Ecto neural progenitor cell (in vitro differentiated cells): ENCODE results near the gene FOXO3.

Experiments used
- DNase-seq: peaks from one replicate; pipeline ENCODE4 v3.0.0-alpha.2; 2018; ENCODE audit warnings: low spot score

The FOXO3 gene

DNA sequence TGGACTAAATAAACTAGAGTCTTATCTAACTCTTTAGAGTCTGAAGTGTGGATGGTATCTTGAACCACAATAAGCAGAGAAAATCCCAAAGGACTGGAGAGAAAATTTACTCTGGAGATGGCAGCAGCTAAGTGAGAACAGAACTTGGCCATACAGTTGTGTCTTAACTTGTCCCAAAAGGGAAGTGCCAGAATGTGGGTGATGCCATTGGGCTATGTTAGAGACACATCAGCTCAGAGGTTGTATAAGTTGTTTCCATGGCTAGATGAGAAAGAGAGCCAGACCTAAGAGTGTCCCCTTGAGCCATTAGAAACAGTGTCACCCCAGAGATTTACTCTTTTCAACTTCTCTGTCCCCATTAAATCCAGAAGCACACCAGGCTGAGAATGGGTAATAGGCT, 36.2 kb downstream of the FOXO3 start:
- DNase-seq, result no peak

- no peak for DNase-seq
These were observed 37.0 kb downstream of the FOXO3 start for GRCh38 chr6:108597572-108598304.

DNA sequence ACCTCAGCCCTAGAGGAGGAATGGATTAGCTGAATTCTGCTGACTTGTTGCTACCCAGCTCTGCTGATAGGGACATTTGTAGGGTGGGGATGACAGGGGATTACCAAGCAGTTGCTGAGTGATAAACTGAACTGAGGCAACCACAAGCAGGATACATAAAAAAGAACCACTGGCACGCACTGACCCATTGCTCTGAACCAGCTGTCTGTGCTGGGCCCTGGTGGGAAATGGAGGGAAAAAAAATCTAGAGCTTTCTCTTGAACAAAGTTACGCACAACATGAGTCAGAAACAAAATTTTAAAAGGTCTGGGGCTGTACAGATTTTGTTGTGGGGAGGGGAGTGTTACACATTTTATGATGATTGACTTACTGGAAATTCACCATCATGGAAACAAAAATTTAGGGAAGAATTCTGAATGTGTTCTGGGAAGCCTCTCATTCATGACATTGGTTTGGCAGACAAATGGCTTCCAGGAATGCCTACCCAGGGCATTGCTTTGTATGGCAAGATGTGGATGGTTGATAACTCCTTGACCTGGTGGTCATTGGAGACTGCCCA, 37.7 kb downstream of the FOXO3 start:
- no peak for DNase-seq

DNA sequence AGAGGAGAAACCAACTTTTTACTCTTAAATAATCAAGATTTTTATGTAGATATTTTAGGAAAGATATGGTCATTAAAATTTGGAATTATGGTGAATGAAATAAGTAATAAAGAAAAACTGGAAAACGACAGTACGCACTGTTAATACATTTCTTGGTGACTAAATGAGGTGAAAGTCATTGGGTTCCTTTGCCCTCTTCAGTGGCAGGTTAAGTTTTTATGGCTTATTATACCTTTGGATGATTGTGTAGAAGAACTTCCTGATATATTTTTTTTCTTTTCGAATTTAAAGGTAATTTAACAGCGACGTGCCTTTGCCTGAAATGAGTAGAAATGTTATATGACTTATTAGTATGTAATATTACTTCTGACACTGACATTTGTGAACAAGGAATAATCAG, 43.4 kb downstream of the FOXO3 start:
- DNase-seq, result no peak

GRCh38 chr6:108606250-108606690, 45.6 kb downstream of the FOXO3 start:
- no peak for DNase-seq

- DNase-seq, result no peak
These were observed 47.9 kb downstream of the FOXO3 start for GRCh38 chr6:108608453-108609275.

DNA sequence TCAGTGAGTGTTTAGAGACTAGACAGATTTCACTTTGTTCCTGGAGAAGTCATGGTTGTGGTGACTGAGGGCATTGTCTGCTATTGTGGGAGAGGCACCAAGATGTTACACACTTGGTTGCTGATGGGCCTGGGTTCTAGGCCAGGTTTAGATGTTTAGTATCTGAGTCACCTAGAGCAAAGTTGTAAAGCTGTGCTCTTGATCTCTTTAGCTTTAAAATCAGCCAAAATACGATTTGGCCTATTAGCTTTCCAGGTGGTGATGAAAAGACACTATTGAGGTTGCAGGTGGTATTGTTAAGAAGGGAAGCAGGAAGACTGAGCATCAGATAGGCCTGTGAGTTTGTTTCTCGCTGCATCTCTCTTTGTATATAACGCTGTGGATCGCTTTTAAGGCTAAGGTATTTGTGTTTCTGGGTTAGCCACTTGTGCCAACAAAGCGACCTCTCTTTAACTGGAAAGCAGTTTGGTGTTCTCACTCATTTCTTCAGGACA, 48.6 kb downstream of the FOXO3 start:
- no peak for DNase-seq

GRCh38 chr6:108610270-108610839, 49.6 kb downstream of the FOXO3 start:
- DNase-seq, result no peak

- no peak for DNase-seq
These were observed 50.4 kb downstream of the FOXO3 start for GRCh38 chr6:108610957-108611586.

DNA sequence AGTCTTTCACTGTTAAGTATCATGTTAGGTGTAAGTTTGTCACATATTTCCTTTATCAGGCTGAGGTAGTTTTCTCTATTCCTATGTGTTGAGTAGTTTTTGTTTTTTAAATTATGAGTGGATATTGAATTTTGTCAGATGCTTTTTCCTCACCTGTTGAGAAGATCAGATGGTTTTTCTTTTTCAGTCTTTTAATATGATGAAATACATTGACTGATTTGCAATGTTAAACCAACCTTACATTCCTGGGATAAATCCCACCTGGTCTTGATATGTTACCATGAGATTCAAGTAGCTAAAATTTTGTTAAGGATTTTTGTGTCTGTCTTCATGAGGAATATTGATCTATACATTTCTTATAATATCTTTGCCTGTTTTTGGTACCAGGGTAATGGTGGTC, 52.1 kb downstream of the FOXO3 start:
- DNase-seq, result no peak

DNA sequence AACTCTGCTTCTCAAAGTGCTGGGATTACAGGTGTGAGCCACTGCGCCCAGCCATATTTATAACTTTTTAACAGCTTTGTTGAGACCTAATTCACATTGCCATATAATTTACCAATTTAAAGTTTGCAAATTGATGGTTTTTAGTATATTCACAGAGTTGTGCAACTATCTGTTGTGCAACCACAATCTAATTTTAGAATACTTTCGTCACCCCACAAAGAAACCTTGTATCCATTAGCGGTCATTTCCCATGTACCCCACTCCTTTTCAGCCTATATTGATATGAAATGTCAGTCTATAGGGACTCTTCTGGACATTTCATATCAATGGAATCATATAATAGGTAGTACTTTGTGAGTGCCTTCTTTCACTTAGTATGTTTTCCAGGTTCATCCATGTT, 55.8 kb downstream of the FOXO3 start:
- DNase-seq, result no peak

- DNase-seq, result no peak
These were observed 56.3 kb downstream of the FOXO3 start for GRCh38 chr6:108616973-108617372.

DNA sequence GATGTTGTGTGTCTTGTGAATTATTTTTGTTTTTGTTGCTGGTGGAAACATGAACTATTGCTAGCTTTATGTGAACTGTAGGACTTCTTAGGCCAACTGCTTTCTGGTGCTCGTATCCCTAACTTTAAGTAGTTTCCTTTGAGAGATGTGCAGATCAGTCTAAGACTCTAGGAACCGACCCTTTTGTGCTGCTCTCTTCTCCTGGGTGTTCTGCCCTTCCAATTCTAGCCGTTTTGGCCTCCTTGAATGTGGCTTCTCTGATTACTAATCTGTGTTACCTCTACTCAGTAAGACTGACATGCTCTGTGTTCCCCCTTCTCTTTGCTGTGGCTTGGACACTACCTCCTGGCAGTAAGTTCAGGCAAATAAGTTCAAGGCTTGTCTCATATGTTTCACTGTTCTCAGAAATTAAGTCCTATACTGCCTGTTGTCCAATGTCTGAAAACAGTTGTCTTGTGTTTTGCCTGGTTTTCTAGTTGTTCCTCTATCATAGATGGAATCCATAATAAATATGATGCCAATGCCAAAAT, 58.0 kb downstream of the FOXO3 start:
- DNase-seq, result no peak

DNA sequence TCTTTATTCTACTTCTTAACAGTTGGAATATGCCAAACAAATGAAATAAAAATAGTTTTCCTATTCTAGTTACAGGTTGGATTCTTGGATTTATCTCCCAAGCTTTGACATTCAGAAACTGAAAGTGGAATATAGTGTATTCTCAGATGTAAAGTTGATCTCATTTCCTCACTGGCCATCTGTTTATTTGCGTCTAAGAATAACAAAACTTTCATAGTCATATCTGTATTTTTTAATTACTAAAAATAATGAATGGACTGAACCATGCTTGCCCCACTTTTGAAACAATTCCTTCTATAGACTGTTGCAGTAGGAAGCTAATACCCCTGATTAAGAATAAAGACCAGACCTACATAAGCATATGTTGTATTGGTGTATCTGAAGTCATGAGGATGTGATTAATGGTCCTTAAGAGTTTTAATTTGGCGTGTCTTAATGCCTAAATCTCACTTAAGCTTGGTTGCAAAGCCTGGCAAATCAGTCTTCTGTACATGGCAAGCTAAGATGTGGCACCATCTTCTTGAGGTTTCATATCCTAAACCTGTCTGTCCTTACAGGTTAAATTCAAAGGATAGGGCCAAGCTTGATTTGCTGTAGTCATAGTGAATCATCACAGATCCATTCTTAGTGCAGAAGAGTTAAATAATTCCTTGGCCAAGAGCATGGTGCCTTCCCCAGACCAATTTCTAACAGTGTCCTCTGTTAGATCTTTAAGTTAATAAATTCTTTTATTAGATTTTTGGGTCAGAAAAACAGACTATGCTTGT, 58.9 kb downstream of the FOXO3 start:
- no peak for DNase-seq

DNA sequence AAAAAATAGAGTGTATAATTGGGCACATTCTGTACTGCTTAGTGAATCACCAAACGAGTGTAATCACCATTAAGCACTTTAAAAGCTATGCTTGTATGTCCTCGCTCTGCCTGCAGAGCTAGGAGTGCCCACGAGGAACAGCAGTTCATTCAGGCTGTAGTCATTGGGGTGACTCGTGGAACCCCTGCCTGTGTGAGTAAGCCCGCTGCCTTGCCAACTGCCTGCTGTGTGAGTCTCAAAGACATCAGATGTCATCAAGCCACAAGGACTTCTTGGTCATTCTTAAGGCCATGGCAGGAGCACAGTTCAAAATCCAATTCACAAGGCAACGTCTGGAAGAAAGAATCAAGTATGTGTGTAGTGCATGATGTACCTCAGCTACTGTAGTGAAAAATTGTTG, 60.4 kb downstream of the FOXO3 start:
- no peak for DNase-seq

GRCh38 chr6:108622641-108623298, 62.1 kb downstream of the FOXO3 start:
- no peak for DNase-seq

DNA sequence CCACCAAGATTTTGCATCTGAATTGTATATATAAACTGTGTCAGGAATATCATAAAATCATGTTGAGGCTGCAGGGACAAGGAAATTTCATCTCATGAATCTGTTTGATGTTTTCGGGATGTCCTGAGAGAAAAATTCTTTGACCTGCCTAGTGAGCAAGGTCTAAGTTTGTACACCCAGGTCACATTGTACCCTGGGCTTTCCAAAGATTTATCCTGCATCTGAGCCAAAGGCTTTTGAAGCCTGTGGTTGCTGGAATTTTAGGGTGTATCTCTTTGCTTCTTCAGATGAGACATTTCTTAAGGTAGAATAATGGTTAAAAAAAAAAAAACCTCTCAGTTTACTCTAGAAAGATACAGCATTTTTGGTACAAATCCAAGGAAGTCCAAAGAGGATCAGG, 63.3 kb downstream of the FOXO3 start:
- DNase-seq, result no peak

GRCh38 chr6:108625581-108625980, 64.9 kb downstream of the FOXO3 start:
- DNase-seq, result no peak

- DNase-seq, result no peak
These were observed 66.1 kb downstream of the FOXO3 start for GRCh38 chr6:108626777-108627176.

DNA sequence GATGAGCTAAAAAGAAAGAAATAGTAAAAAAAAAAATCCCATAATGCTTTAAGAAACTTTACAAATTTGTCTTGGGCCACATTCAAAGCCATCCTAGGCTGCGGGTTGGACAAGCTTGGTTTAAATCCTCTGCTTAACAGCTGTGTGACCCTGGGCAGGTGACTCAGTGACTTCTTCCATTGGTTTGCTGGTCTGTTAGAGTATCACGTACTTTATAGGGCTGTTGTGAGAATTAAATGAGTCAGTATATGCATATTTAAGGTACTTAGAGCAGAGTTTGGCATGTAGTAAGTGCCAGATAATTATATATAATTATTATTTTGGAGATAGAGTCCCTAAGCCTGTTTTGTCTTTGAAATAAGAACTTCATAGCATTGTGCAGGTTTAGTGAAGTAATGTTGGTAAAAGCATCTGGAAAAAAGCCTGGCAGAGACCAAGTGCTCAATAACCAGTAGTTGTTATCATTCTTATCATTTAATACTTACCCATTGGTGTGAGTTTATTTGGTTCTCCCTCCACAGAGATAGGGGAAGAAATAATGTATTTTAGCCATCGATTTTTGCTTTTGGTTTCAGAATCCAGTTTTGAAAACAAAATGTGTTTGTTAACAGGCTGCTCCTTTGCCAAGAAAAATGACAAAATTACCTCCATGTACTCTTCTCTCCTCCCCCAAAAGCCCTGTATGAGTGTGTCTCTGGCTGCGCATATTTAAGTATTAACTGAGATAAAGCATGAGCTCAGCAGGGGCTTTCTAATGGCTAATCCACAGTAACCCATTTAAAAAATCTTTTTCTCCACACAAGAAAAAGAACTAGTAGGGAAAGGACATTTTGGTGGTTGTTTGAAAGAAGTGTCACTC, 67.2 kb downstream of the FOXO3 start:
- DNase-seq, result no peak
